NCI-H1694 treated with DMSO at 0.1 percent for 48 hours (cell line): ENCODE data around the gene TBC1D4.

Source experiments
- DNase-seq: peaks from one replicate; lab custom pipeline; 2025; lab: John Stamatoyannopoulos, UW

Gene TBC1D4

GRCh38 chr13:75485286-75486062, 3.5 kb upstream of the TBC1D4 start:
- DNase-seq, result no peak

GRCh38 chr13:75482820-75483079, 781 bp upstream of the TBC1D4 start:
- DNase-seq, result no peak

DNA sequence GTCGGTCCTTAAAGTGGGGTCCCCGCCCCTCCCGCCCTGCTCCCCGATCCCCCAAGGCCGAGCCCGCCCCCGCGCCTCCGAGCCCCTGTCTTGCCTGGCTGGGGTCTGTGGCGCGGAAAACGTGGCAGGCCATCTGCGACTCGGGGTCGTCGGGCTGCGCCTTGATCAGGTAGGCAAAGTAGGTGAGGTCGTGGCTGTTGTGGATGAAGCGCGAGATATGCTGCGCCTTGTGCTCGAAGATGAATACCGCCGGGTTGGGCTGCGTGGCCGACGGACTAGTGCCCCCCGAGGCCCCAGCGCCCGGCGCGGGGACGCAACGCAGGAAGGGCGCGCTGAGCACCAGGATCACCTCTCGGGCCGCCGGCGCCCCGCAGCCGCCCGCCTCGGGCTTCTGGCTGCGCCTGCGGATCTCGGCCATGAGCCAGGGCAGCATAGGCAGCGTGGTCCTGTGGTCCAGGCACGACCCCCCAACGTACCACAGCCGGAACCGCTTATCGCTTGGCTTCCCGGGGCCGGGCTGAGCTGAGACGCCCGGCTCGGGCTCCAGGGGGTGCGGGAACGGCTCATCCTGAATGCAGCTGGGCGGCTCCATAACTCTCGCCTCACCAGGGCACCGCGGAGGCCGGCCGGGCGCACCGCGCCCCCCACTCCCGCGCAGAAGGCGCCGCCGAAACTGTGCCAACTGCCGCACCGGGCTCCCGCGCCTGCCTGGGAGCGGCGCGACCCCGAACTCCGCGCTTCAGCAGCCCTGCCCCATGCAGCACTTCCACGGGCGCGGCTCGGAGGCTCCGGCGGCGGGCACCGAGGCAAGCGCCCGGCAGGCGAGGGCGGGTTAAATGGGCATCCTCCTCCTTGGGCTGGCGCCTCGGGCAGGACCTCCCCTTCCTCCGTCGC, 546 bp downstream of the TBC1D4 start:
- peak; percentile 23 for DNase-seq

DNA sequence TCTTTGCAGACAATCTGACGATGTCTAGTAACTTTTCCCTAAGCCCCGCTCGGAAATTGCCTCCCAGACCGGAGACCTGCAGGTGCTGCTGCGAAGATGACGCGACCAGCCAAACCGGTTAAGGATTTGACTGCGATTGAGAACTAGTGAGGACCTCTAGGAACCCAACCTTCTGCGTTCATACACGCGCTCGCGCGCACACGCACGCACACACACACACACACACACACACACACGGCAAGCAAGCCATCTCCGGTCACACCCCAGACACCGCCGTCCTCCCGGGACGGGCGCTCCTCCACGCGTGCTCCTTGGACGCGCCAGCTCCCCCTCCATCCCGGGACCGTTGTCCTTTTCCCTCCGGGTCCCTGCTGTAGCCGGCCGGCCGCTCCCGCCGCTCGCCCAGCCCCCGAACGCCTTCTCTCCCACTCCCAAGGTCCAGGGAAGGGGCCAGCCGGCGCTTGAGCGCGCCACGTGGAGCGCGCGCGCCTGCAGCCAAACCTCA, 1.2 kb downstream of the TBC1D4 start:
- peak; percentile 22 for DNase-seq

DNA sequence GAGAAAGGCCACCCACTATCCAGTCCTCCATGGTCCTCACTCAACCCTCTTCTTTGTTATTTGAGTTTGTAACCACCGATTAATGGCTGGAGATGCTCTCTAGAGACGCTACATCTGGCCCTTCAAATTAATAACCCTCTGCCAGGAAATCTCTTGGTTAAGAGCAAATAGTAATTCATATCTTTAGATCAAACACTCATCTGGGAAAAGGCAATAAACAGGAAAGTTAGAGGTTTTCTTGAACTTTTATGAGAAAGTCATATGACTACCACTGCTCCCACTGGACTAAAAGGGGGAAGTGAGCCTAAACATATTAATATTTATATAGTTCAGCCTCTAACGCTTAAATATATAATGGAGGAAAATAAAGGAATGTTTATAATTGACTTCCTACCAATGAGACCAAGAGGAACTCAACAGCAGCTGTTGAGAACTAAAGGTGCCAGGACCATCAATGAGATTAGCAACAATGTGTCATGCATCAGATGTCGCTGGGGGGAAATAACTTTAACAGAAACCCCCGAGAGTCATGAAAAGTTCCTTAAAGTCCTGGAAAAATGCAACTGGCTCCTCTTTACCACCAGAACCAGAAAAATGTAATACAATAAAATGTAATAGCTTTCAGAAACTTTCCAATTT, 2.7 kb downstream of the TBC1D4 start:
- DNase-seq, result no peak

GRCh38 chr13:75478659-75479058, 3.3 kb downstream of the TBC1D4 start:
- DNase-seq, result no peak

- no peak for DNase-seq
Observed at GRCh38 chr13:75474956-75475355, 7.0 kb downstream of the TBC1D4 start.

DNA sequence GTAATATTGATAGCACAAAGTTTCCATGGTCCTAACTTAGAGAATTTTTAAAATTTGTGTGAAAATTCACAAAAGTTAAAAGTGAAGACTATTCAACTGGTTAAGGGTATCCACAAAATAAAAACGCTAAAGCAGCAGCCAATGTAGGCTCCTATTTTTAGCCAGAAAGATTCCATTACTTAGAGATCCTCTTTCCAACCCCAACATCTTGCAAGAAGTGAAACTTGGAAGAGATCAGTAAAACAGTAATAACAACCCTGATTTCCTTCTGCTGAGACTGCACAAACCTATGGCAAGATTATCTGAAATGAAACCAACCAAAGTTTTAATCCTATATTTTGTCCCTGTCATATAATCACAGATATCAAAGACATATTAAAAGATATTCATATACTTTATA, 8.5 kb downstream of the TBC1D4 start:
- no peak for DNase-seq

DNA sequence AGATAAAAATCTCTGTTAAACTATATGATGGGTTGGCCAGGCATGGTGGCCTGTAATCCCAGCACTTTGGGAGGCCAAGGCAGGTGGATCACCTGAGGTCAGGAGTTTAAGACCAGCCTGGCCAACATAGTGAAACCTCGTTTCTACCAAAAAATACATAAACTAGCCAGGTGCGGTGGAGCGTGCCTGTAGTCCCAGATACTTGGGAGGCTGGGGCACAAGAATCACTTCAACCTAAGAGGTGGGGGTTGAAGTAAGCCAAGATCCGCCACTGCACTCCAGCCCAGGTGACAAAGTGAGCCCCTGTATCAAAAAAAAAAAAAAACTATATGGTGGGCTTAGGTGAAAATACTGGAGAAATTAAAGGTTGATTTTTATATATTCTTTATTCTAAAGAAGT, 11.3 kb downstream of the TBC1D4 start:
- no peak for DNase-seq

- DNase-seq, result no peak
Observed at GRCh38 chr13:75469047-75469446, 12.9 kb downstream of the TBC1D4 start.

DNA sequence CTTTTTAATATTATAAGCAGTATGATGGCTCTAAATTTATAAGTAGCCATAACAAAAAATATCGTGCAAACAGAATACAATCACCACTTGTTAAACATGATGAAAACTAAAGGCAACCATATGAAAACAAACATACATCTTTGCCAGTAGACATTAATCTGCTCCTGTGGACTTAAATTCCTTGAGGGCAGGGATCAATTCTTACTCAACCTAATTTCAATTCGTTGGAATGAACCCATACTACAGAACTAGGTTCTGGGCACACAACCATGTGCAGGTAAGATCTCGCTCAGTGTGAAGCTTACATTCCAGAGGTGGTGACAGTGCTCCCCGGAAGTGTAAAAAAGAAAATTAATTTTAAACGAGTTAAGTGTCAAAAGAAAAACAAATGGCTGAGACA, 13.4 kb downstream of the TBC1D4 start:
- no peak for DNase-seq

- DNase-seq, result no peak
Observed at GRCh38 chr13:75468098-75468497, 13.9 kb downstream of the TBC1D4 start.

DNA sequence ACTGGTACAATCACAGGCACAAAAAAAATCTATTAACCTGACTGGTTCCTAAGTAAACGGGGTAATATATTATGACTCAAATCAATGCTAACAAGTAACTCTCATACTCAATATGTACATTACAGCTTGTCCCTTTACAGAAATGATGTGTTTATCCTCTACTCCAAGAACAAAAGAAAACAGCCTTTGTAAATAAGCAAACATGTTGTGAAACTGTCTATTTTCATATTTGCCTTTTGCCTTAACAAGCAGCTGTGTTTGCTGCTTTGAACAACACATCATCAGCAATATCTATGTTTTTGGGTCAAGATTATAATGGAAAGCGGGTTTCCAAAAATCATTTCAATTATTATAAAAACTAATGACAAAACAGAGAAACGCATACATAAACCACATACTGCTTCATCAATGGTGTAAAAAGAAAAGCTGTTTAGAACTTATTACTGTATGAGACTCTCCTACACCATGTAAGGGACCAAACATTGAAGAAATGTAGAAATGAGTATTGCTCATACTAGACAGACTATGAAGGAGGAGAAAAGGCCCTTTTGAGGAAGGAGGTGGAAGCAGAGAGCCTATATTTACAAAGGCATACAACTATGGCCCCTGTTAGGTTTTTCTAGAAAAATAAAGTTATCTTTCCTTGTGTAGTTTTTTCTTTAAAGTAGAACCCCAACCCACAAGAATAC, 14.8 kb downstream of the TBC1D4 start:
- no peak for DNase-seq

- DNase-seq, result no peak
Observed at GRCh38 chr13:75465236-75465635, 16.7 kb downstream of the TBC1D4 start.

DNA sequence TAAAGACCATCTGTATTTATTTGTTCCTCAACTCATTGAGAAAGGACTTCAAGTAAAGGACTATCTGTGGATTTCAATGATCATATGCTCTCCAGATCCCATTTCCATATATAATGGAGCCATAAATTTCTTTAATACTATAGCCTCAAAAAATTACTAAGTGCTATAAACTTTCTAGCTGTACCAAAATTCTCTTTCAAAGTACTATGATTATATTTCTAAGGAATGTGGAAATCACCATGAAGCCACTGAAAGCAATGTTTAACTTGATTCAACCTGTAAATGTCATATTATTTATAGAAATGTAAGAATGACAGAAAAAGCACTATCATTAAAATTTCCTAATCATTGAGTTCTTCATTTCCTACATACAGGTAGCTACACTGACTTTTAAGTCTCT, 20.7 kb downstream of the TBC1D4 start:
- DNase-seq, result no peak

- DNase-seq, result no peak
Observed at GRCh38 chr13:75460644-75461043, 21.3 kb downstream of the TBC1D4 start.

DNA sequence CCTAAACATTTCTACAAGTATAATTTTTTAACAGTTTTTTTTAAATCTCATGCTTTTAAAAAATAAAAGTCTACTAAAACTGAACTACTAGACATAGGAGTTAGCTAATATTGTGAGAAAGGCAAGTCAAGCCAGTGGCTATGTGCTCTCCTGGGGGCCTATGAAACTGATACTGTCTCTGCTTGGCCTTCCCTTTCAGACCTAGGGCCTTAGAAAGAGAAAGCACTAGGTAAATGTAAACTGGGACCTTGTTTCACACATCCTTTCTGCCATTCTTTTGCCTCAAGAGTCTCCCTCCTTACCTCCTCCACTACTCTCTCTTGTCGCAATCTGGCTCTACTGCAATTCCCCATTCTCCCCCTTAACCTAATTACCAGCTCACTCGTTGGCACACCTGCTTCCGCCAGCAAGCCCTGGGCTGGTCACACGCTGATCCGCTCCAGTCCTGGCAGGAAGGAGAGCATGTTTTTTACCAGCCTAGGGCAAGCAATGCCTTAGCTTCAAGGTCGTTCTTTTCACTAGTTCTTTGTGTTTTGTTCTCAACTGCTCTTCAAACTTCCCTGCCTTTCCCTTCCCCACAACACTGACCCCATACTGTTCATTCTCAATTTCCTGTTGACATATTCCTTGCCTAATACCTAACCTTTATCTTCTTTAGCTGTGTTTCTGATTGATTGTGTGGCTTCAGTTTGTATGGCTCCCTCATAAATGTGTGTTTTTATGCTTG, 23.1 kb downstream of the TBC1D4 start:
- DNase-seq, result no peak

DNA sequence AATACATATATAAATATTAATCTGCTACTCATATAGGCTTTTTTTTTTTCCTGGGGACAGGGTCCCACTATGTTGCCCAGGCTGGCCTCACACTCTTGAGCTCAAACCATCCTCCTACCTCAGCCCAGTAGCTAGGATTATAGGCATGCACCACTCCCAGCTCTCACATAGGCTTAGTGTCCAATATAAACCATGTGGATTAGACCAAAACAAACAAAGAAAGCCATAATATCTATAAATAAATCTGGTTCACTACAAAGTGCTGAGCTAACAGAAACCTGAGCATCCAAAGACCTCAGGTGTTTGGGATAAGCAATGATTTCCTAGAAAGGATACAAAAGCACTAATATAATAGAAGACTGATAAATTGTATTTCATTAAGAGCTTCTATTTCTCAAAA, 26.0 kb downstream of the TBC1D4 start:
- no peak for DNase-seq

GRCh38 chr13:75454497-75454896, 27.5 kb downstream of the TBC1D4 start:
- DNase-seq, result peak; percentile 16

DNA sequence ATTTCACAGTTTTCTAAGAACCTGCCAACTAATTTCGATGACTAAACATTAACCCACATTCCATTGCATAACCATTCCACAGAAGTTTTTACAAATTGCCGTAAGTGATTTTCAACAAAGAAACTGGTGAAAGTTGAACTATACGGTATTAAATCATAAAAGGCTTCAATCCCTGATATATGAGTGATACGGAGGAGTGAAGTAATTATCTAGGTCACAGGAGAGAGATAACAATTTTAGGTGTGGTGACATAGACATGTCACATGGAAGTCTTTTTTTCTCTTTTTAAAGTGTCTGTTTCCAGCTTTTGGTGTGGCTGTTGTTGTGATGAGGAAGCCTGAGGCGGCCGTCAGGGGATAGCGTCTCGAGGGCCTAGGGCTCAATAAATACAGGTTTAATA, 29.4 kb downstream of the TBC1D4 start:
- DNase-seq, result no peak

DNA sequence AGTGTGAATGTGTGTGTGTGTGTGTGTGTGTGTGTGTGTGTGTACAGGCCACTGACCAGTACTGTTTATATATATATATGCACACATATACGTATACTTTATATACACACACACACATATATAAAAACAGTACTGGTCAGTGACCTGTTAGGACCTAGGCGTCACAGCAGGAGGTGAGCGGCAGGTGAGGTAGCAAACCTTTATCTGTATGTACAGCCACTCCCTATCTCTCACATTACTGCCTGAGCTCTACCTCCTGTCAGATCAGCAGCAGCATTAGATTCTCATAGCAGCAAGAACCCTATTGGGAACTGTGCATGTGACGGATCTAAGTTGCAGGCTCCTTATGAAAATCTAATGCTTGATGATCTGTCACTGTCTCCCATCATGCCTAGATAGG, 34.5 kb downstream of the TBC1D4 start:
- DNase-seq, result no peak

- no peak for DNase-seq
Observed at GRCh38 chr13:75446874-75447273, 35.1 kb downstream of the TBC1D4 start.
